Measurements from ENCODE around the gene EHD3. TPM values are rescaled to one million over a fixed set of nuclear protein-coding genes. Genes with fewer than 3 reads are reported as not detected.

EHD3 gene
- total and polyA plus RNA-seq, 2 of the 8 experiments (the other 6 are each of a cell fraction or from before 2014, with no cell fraction given): 9.3 to 12.0 TPM

- Histone ChIP-seq H2AFZ (ENCODE audit: low read length) (no peak overlapping the region), H2BK20ac (ENCODE audit: low read length) (no peak overlapping the region), H3K9me3 (ENCODE audit: insufficient read depth in 2 of 2, low read depth in 1 of 2, low read length in 1 of 2) (no peaks in the 10 kb centered on the region), H2BK12ac (ENCODE audit: low read depth, low read length) (no peak overlapping the region), H4K5ac (ENCODE audit: insufficient read length, low read depth, low read length) (no peak overlapping the region), H4K91ac (replicated peaks; ENCODE audit: insufficient read length, low read length) (no peak overlapping the region), H3K23ac (ENCODE audit: insufficient read length) (no peak overlapping the region), H4K20me1 (replicated peaks in 1 of 2; ENCODE audit: control insufficient read depth in 1 of 2, insufficient read depth in 2 of 2, low read length in 2 of 2) (no peaks in the 10 kb centered on the region), H3K4ac (replicated peaks; ENCODE audit: insufficient read length, low read depth, low read length) (no peak overlapping the region), H3K9ac (replicated peaks in 1 of 4; ENCODE audit: extremely low read depth in 1 of 4, low read depth in 3 of 4, low read length in 3 of 4) (no peak overlapping the region), H2BK120ac (replicated peaks; ENCODE audit: low read depth, low read length) (no peak overlapping the region), H3K14ac (ENCODE audit: insufficient read length) (no peak overlapping the region), H2BK15ac (ENCODE audit: low read length) (no peak overlapping the region), H3K4me3 (ENCODE audit: extremely low read depth in 1 of 4, insufficient read depth in 2 of 4, low read depth in 3 of 4, low read length in 4 of 4) (no peak overlapping the region), H2AK5ac (ENCODE audit: low read depth, low read length) (no peak overlapping the region), H2BK5ac (ENCODE audit: low read depth, low read length) (no peak overlapping the region), H3K4me1 (replicated peaks in 1 of 4; ENCODE audit: control insufficient read depth in 3 of 4, insufficient read depth in 4 of 4, low read length in 3 of 4) (no peaks in the 10 kb centered on the region; a peak in 2 of 7 replicates), H3K79me1 (ENCODE audit: low read depth, low read length) (no peaks in the 10 kb centered on the region; the same call in 1 of the 2 replicates), H3K56ac (replicated peaks; ENCODE audit: insufficient read length, low read depth, low read length) (no peak overlapping the region), H3K4me2 (ENCODE audit: insufficient read depth in 1 of 2, low read depth in 2 of 2, low read length in 2 of 2) (no peak overlapping the region), H3K79me2 (ENCODE audit: control insufficient read depth in 1 of 2, insufficient read depth in 2 of 2, low read length in 2 of 2) (no peaks in the 10 kb centered on the region), H3K23me2 (ENCODE audit: low read depth, low read length) (no peaks in the 10 kb centered on the region), H3K18ac (ENCODE audit: extremely low read depth, low read length) (no peak overlapping the region), H3K27ac (ENCODE audit: low read depth, low read length) (no peak overlapping the region), H4K8ac (ENCODE audit: extremely low read depth, insufficient read depth, low read length) (no peak overlapping the region), H3K27me3 (replicated peaks in 1 of 4; ENCODE audit: control insufficient read depth in 3 of 4, extremely low read depth in 1 of 4, insufficient read depth in 3 of 4, low read length in 3 of 4) (no peaks in the 10 kb centered on the region), H3K36me3 (ENCODE audit: control insufficient read depth in 2 of 4, insufficient read depth in 4 of 4, low read length in 3 of 4) (no peaks in the 10 kb centered on the region)
- FAIRE-seq (no peak), DNase-seq (ENCODE audit: low read depth in 1 of 2, low spot score in 2 of 2) (no peak)
- ChIA-PET POLR2A (ENCODE audit: partially characterized antibody) (no interaction called here), CTCF (ENCODE audit: partially characterized antibody) (no interaction called here)
- TF ChIP-seq SIRT6 (IDR thresholded peaks at IDR 0.05; ENCODE audit: low read length) (no peak), MAX (IDR thresholded peaks at IDR 0.05) (no peak), NANOG (IDR thresholded peaks at IDR 0.05; ENCODE audit: insufficient read depth, low read depth, low read length, poor library complexity, severe bottlenecking) (no peak), RBBP5 (IDR thresholded peaks at IDR 0.05; ENCODE audit: borderline replicate concordance, low read depth, low read length) (no peak), TBP (IDR thresholded peaks at IDR 0.05; ENCODE audit: low read depth, low read length) (no peak), USF2 (IDR thresholded peaks at IDR 0.05; ENCODE audit: low read length) (no peak), HDAC6 (IDR thresholded peaks at IDR 0.05; ENCODE audit: low read depth, low read length) (no peak)
- 95% methylated on average over 10 of the region's 10 CpGs; no CpG with 5 or more reads in 1 of the 2 experiments for WGBS, 2 experiments (ENCODE audit: extremely low coverage in 1 of 2, insufficient coverage in 1 of 2, insufficient read length in 1 of 2, insufficient replicate concordance in 2 of 2, low coverage in 1 of 2, low lambda C conversion rate in 2 of 2, missing lambda C conversion rate in 1 of 2)
These were observed 10.1 kb downstream of the EHD3 start for GRCh38 chr2:31244101-31244500.

Data from H1 (cell line).